ENCODE data around the gene HINFP.
A peak's percentile ranks its signal among the peaks of the same experiment; 100 is the strongest.

HINFP gene

DNA sequence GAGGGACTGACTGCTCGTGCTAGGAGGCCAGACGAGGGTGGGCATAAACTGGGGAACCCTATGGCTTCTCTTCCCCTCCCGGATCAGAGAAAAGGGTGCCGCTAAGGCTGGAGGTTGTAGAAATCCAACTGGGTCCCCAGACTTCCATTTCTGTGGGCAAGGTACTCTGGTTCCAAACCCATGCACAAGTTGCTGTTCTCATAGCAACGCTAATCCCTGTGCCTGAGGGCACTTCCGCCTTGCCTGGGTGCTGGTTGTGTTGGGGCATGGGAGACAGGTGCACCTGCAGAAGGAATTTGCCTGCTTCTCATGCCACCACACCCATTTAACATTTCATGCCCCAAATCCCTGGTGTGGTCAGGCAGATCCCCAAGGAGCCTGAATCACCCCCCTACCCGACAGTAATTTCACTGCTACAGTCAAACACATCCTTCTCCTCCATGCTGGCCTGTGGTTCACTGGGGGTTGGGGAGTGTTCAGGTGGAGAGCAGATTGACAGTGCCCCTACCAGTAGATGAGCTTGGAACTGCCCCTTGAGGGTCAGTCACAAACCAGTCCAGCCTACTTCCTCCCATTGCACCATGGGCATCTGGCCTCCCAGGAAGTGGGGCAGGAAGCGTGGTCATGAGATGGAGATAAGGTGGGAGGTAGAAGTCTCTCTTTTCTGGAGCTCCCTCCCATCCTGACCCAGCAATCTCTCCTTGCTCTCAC, 13.1 kb upstream of the HINFP start:
- H3K4me3 ChIP-seq (ENCODE audit: low read length), result peak overlapping the region; percentile 77
- no peak for DNase-seq (ENCODE audit: low read depth)
- TF ChIP-seq, protein P1, sequence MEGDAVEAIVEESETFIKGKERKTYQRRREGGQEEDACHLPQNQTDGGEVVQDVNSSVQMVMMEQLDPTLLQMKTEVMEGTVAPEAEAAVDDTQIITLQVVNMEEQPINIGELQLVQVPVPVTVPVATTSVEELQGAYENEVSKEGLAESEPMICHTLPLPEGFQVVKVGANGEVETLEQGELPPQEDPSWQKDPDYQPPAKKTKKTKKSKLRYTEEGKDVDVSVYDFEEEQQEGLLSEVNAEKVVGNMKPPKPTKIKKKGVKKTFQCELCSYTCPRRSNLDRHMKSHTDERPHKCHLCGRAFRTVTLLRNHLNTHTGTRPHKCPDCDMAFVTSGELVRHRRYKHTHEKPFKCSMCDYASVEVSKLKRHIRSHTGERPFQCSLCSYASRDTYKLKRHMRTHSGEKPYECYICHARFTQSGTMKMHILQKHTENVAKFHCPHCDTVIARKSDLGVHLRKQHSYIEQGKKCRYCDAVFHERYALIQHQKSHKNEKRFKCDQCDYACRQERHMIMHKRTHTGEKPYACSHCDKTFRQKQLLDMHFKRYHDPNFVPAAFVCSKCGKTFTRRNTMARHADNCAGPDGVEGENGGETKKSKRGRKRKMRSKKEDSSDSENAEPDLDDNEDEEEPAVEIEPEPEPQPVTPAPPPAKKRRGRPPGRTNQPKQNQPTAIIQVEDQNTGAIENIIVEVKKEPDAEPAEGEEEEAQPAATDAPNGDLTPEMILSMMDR (conservative IDR thresholded peaks at IDR 0.05; ENCODE audit: low read depth, low read length), result no peak

DNA sequence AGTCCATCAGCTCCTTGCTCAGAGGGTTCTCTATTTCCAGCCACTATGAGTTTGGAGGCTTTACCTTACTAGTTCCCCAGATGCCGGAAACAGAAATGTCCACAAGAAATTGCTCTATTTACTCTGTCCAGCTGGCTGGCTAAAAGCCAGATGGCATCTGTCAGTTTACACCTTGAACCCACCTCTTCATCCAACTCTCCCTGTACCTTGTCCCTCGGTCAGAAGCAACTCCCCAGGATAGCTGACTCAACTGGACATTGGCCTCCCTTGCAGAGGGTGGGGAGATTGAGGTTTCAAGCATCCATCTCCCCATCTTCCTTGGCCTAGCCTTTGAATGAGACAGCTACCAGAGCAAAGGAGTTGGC, 12.5 kb upstream of the HINFP start:
- TF ChIP-seq, protein P1 (conservative IDR thresholded peaks at IDR 0.05; ENCODE audit: low read depth, low read length), result no peak
- DNase-seq (ENCODE audit: low read depth), result no peak
- H3K4me3 ChIP-seq (ENCODE audit: low read length), result peak overlapping the region; percentile 77

DNA sequence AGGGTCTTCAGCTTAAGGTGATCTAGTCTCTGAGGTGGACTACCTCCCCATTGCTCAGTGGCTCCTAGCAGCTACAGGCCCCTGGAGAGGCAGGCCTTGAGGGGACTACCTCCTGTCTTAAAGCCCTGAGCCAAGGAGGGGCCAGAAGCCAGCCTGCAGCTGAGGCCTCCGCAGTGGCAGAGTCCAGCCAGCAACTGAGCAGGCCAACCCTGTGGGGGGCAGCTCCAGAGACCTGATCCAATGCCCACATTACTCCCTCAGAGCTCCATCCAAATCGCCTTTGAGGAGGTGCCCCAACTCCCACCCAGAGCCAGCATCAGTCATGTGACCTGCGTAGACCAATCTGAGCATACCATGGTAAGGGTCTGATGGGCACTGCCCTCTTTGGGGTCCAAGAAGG, 11.5 kb upstream of the HINFP start:
- no peak overlapping the region for H3K4me3 ChIP-seq (ENCODE audit: low read length)
- TF ChIP-seq, protein P1 (conservative IDR thresholded peaks at IDR 0.05; ENCODE audit: low read depth, low read length), result no peak
- no peak for DNase-seq (ENCODE audit: low read depth)

DNA sequence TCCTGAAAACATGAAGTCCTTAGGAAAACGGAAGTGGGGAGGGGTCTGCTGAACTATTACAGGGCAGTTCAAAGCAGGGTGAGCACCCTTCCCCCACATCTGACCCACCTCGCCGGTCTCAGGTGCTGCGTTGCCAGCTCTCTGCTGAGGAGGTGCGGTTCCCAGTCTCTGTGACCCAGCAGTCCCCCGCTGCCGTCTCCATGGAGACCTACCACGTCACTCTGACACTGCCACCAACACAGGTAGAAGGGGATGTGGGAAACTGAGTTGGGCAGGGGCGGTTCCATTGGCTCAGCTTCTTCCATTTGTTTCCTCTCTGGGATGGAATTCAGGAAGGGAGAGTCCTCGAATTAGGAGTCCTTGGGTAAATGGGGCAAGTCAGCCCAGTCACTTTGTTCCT, 10.9 kb upstream of the HINFP start:
- TF ChIP-seq, protein P1 (conservative IDR thresholded peaks at IDR 0.05; ENCODE audit: low read depth, low read length), result no peak
- H3K4me3 ChIP-seq (ENCODE audit: low read length), result no peak overlapping the region
- DNase-seq (ENCODE audit: low read depth), result no peak

DNA sequence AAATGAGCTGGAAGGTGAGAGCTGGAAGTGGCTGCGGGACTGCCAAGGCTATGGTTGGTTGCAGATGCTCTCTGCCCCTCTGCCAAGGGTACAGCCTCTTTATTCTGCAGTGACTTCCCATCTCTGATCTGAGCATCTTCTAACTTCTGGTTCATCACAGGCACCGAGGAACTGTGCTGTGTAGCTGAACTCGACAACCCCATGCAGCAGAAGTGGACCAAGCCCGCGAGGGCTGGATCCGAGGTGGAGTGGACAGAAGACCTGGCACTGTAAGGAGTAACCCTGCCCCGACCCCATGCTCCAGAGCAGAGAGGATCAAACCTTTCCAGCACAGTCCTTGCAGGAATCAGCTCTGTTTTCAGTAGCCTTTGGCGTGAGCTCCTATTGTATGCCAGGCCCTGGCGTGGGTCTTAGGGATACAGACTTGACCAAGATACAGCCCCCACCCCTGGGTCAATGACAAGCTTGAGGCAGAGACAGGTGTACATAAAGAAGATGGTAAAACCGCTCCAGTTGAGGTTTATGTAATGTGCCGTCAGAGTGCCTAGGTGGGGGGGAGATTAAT, 9.9 kb upstream of the HINFP start:
- TF ChIP-seq, protein P1 (conservative IDR thresholded peaks at IDR 0.05; ENCODE audit: low read depth, low read length), result no peak
- no peak overlapping the region for H3K4me3 ChIP-seq (ENCODE audit: low read length)
- no peak for DNase-seq (ENCODE audit: low read depth)

DNA sequence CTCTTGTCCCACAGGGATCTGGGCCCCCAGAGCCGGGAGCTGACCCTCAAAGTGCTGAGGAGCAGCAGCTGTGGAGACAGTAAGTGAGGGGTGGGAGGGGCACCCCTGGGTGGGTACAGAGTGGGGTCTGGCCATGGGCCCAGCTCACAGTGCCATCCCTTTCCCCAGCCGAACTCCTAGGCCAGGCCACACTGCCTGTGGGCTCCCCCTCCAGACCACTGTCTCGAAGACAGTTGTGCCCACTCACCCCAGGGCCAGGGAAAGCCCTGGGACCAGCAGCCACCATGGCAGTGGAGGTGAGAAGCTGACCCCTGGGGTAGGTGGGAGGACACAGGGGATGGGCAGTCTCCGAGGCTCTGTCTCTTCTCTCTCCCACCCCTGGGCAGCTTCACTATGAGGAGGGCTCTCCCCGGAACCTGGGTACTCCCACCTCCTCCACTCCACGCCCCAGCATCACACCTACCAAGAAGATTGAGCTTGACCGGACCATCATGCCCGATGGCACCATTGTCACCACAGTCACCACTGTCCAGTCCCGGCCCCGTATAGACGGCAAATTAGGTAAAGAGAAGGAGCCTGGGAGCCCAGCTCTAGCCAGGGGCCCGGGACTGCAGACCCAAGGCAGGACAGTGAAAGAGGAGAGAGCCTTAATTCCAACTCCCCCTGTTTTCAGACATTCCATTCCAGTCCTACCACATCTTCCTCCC, 8.9 kb upstream of the HINFP start:
- H3K4me3 ChIP-seq (ENCODE audit: low read length), result no peak overlapping the region
- TF ChIP-seq, protein P1 (conservative IDR thresholded peaks at IDR 0.05; ENCODE audit: low read depth, low read length), result no peak
- DNase-seq (ENCODE audit: low read depth), result no peak

All from retinal pigment epithelial cell (primary cell).